ENCODE results near the gene CNGA1.

CNGA1 gene
- total RNA-seq, result 0.04 to 0.10 reads per million in 2 donors

DNA sequence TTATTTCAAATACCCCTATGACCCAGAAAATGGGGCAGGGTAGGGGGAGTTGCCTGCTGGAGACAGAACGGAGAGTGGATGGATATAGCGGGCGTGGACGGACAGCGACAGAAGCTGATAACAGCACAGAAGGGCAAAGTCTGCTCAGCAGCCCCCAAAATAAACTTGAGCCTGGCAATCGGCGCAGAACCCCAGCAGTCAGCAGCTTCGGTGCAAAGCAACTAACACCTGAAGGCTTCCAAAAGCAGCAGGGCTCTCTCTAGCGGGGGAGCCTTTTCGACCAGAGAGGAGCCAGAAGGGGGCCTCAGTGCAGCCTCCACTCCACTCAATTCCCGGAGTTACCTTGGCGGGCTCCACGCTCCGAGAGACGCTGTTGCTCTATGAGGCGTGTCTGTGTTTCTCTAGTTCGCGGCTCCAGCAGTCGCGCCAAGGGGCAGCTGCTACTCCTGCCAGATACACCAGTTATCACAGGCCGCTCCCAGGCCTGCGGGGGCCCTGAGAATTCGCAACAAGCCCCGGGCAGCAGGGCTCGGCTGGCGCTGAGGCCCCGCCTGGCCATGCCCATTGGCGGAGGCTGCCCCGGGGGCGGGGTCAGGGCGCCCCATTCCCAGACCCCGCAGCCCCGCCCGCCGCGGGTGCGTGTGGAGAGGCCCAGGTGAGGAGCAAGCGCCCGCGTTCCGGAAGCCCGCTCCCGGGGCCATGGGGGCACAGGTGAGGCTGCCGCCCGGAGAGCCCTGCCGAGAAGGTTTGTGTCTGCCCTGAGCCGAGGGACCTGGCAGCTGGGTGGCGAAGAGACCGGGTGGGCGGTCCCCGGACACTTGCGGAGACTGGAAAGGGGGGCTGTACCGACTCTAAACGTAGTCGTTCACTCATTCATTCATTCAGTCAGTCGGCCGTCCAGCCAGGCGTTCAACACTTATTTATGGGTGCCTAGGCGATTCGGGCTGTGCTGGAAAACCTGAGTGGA lies at the start of gene CNGA1, which contains the start of gene NIPAL1:
Gene CNGA1, minus strand, starts transcription at position 541 of the 967 bp plus-strand sequence. CDS start 63,992 bp downstream, outside the sequence.
Gene NIPAL1, plus strand, starts transcription at position 632 of the 967 bp plus-strand sequence. Its CDS starts 68 bp downstream, at position 700.
- peak; percentile 53 for DNase-seq

DNA sequence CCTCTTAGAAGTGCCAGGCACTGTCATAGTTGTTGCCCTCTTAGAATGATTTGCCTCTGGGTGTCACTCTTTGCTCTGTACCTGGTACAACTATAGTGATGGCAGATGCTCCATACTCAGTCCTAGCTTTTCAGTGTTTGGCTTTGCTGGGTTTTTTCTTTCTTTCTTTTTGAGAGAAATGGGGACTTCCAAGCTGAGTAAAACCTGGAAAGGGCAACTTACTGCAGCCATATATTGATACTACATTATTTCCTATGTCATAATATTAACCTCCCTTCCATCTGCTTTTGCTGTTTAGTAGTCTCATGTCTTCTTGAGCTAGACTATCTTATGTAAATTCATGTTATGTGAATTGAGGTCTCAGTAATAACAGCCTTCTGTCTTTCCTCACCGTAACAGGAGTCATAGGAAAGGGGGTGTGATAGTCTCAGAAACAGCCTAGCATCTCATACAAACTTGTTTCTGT lies 49.1 kb upstream of the CNGA1 start:
- DNase-seq, result no peak

DNA sequence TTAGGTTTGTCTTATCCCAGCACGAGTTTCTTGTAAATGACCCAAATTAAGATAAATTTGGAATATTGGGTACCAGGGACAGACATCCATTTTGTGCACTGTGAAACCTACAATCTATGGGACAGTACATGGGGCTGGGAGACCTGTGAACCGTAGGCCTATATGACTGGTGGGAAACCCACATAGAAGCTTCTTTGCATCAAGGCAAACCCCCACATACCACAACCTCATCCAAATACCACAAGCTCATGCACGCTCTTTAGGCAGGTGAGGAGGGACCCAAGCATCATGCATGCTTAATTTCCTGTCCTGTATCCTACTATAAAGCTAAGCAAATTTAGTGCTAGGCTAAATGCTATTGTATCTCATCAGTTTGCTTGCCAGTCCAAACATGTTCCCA lies 47.9 kb upstream of the CNGA1 start:
- no peak for DNase-seq

DNA sequence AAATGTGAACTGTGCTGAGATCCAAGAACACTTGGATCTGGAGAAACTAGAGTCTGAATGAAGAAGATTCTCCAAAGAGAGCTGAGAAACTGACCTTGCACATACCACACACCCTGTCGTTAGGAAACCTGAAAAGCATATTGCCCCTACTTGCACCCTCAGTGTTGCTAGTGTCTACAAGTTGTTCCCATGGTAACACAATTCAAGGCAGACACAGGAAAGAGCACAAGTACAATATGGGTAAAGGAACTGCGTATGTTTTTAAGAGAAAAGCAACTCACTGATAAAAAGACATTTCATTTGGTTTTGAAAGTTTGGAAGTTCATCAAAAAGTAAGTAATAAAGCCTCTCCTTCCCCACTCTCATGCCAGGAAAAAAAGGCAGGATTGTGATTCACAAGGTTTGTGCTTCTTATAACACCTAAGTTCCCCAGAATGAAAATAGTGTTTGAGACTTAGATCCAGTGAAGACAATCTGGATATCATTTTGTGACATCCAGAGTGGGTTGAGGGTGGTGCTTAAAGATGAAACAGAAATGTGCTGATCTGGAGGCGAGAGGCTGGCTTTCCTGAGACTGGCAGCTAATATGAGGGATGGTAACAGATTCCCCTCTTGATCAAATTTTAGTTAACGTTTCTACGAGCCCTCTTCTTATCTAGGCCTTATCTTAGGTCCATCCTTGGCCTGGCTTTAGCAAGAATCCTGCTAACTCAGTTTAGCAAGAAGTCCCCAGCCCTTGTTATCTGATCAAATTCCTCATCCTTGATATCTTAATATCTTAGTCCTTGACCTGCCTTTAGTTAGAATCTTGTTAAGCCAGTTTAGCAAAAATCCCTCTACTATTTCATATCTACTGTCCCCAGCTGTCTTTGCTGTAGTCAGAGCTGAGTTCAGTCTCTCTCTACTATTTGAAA lies 42.4 kb upstream of the CNGA1 start:
- no peak for DNase-seq

DNA sequence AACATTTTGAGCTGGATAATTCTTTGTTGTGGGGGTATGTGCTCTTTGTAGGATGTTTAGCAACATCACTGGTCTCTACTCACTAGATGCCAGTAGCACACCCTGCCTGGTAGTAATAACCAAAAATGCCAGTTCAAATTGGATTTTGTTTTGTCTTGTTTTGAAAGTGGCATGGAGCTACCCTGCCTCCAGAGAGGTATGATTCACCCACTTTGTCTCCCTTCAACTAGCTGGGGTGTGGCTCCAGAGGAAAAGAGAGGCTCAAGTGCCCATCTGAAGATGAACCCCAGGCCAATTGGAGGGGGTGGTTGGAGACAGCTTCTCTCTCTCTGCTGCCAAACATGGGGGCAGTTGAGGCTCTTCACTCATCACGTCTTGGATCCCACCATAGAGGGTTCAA lies 34.6 kb upstream of the CNGA1 start:
- DNase-seq, result no peak

DNA sequence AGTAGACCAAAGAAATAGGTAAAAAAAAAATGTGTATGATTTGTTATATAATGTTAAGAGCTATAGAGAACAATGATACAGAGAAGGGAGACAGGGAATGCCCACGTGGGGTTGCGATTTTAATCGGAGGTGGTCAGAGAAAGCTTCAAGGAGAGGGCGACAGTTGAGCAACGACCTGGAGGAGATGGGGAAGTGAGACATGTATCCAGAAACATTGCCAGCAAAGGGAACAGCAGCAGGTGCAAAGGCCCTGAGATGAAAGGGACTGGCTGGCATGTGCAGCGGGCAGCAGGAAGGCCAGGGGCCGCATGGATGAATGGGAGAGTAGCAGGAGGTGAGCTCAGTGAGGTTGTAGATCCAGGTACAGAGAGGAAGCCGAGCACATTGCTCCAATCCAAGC lies 33.0 kb upstream of the CNGA1 start:
- no peak for DNase-seq

DNA sequence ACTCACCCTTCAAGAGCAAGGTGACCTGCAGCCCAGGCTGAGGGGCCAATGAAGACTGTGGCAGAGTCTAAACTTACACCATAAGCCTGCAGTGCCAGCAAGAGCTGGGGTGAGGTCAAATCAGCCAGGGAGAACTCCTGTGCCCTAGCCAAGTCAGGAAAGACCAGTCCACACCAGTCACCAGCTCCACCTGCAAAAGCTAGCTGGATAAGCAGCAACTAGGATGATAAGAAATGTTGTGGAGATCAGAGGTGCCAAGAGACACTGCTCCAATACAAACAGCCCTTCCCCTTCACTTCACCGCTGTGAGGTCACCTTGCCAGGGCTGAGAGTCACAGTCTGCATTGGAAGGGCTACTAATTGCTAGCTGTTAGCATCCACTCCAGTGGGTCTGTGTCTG lies 31.4 kb upstream of the CNGA1 start:
- DNase-seq, result no peak

DNA sequence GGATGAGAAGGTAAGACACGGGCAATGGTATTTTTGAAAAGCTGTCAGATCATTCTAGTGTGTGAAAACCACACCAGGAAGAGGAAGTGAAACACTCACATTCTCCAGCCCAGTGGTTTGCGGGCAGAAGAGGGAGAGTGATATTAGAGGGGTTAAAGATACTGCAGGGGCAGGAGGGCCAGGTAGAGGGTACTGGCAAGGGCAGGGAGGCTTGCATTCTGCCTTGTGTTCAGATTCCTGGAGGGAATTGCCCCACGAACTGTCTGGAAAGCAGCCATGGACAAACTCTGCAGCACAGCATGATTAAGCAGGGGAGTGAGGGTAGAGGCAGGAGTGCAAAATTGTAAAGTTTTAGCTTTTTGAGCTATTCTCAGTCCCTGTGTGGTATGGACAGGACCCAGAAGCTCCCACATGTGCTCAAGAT lies 31.0 kb upstream of the CNGA1 start:
- DNase-seq, result no peak

DNA sequence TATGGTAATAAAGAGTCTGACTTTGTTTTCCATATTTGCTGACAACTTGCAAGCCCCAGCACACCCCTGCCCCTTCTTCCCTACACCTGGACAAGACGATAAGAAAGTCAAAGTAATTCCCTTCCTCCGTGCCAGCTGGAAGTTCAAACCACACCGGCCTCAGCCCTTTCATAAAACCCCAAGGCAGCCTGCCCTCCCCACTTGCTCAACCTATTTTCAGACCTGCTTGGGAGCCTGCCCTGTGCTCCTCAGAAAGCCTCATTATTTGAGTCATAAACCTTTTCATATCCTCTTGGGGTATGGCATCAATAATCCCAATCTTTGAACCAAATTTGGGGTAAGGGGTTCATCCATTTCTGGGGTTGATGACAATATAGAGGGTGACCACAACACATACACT lies 29.6 kb upstream of the CNGA1 start:
- DNase-seq, result no peak

DNA sequence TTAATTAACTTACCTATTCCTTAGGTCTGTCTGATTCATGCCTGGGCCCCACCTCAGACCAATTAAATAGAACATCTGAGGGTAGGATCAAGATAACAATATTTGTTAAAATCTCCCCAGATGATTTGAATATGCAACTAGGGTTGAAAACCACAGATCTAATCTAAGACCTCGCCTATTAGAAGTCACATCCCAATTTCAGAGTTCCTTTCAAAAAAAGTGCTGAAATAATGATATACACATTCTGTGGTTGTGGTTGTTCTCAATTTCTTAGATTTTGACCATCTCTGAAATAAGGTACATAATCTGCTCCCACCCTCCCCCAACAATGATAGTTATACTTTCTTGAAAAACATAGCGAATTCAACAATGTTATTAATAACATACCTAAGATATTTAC lies 27.8 kb upstream of the CNGA1 start:
- no peak for DNase-seq

DNA sequence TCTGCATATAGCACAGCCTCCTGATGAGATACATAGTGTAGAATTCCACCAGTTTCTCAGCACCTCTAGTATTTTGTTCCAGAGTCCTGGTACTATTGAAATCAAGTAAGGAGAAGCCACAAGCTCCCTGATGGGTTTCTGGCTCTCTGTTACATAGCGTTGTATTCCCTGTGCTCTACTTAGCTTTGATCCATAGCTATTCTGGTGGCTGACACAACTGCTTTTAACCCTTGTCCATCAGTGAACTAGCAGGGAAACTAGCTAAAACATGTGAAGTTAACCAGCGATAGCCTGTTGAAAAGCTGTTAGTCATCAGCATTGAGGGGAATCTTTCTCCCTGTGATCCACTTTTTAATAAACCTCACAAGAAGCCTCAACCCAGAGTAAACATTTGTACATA lies 27.0 kb upstream of the CNGA1 start:
- no peak for DNase-seq

DNA sequence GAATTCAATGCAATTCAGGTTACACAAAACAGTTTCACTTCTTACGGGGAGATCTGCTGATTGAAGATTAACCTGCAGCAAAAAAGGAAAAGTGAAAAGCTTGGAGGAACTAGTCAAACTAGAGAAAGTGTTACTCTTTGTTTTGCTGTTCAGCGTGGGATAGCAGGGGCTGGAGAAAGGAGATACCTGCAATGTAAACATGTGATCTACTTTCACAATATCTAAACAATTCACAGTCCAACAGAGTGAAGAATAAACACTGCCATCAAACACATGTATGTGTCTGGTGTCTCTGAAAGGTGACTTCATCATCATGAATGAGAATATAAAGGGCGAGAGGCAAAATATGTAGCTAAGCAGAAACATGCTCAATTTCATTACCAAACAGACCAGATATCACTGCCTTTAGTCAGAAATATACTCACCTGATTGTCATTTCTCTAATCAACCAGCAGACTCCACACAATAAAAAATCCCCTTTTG lies 26.5 kb upstream of the CNGA1 start:
- DNase-seq, result no peak

DNA sequence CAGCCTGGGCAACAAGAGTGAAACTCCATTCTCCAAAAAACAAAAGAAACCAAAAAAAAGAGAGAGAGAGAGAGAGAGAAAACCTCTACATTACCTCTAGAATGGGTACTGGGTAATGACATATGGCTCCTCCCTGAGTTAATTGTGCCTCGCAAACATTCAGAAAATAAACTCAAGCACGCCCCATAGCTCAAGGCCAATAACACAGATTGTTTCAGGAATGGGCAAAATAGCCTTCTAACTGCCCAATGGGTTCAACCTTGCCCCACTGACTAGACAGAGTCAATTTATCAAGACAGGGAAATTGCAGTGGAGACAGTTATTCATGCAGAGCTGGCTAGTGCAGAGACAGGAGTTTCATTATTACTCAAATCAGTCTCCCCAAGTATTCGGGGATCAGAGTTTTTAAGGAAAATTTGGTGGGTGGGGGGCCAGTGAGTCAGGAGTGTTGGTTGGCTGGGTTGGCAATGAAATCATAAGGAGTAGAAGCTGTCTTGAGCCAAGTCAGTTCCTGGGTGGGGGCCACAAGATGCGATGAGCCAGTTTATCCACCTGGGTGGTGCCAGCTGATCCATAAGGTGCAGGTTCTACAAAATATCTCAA lies 25.2 kb upstream of the CNGA1 start:
- DNase-seq, result no peak

DNA sequence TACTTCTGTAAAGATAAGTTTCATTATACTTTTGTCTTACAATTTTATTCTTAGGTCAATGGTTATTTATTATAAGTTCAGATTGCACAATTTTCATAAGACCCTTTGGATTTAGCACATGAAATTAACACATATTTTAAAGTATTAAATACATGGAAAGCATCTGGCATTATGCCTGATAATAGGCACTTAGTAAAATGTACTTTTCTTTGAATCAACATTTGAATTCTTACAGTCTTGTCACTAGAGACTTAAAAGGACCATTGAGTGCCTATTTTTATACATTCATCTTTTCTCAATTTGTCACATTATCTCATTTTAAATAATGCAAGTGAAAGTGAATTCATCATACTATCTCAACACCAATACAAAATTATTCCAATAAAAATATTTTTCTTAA lies 23.1 kb upstream of the CNGA1 start:
- DNase-seq, result no peak

DNA sequence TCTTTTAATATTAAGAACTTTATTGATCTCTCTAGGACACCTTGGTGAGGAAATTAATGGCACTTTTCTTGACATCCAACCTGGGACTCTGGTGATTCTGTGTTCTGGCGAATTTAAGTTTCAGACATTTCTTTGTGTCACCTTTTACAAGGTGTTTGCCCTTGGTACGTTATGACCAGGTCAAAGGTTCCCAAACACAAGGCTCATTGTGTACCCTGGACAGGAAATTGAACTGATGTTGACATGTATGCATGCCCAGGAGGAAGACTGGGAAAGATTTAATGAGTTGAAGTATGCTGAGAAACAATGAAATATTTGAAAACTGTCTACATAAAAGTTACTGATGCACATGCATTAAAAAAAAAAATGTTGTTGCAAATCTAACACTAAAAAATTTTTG lies 22.2 kb upstream of the CNGA1 start:
- DNase-seq, result no peak

DNA sequence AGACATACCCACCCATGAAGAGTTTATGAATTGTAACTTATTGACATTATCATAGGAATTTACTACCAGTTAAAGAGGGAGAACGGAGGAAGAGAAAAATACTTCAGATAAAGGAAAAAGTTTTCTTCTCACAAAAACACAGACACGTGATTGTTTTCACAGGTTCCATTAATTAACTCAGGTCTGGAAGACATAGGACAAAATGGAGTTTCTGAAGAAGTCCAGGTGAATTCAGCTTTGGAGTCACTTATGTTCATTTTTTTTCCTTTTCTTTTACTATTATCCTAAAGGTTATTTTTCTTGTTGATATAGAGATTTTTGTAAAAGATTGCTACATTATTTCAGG lies 20.6 kb upstream of the CNGA1 start:
- no peak for DNase-seq

DNA sequence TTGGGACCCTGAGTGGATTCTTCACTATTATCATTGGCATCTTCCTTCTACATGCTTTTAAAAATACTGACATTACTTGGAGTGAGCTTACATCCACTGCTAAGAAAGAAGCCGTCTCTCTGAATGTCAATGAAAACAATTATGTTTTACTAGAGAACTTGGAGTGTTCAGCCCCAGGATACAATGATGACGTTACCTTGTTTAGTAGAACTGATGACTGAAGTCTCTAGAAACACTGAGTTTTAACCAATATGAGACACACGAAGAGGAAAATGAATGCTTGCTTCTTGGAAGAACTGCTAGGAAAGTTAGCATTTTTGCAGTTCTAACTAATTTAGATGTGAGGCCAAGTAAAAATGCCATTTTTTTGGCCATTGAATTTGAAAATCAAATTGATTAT lies 19.5 kb upstream of the CNGA1 start:
- no peak for DNase-seq

DNA sequence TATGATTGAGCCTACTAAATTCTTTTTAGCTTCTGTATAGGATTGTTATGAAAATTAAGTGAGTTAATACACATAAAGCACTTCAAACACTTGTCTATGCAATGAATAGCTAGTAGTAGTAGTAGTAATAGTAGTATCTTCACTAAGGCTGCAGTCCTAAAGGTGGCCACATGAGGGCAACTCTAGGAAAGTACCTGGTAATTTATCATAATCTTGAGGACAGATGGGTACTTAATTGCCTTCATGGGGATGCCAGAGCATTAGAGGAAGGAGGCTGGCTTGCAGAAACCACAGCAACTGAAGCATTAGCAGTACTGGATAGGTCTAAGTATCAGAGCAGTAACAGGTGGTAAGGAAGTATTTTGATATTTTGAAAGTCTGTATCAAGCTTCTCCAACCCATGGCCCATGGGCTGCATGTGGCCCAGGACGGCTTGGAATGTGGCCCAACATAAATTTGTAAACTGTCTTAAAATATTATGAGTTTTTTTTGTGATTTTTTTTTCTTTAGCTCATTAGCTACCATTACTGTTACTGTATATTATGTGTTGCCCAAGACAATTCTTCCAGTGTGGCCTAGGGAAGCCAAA lies 17.4 kb upstream of the CNGA1 start:
- DNase-seq, result no peak

DNA sequence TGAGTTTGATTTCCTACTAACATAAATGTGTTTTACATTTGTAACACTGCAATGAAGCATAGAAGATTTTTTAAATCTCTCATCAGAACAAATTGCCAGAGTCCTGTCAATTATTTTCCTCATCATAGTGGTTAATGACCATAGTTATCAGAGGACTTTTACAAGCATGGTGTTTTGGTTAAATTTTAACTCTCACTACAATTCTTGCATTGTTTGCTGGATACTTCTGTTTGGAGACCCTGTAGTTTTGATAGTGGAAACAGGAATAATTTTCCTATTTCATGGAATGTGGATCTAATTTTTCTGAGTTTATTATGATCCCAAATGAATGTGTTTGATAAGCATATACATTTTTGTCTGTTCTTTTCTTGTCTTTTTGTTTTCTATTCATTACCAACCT lies 16.9 kb upstream of the CNGA1 start:
- DNase-seq, result no peak

DNA sequence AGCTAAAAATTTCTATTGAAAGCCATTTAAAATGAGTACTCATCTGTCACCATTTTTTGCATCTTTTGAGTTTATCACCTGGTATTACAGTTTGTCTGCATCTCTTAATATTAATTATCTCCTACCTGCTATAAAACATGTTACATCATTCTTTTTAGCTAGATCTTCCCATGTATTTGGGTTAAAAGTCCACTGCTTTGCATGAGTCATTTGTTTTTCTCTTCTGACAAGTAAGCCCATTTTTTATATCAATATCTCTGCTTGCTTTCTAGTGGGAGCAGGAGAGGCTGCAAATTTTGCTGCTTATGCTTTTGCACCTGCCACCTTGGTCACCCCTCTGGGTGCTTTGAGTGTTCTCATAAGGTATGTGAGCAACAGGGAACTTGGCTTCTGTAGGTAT lies 16.2 kb upstream of the CNGA1 start:
- DNase-seq, result no peak

DNA sequence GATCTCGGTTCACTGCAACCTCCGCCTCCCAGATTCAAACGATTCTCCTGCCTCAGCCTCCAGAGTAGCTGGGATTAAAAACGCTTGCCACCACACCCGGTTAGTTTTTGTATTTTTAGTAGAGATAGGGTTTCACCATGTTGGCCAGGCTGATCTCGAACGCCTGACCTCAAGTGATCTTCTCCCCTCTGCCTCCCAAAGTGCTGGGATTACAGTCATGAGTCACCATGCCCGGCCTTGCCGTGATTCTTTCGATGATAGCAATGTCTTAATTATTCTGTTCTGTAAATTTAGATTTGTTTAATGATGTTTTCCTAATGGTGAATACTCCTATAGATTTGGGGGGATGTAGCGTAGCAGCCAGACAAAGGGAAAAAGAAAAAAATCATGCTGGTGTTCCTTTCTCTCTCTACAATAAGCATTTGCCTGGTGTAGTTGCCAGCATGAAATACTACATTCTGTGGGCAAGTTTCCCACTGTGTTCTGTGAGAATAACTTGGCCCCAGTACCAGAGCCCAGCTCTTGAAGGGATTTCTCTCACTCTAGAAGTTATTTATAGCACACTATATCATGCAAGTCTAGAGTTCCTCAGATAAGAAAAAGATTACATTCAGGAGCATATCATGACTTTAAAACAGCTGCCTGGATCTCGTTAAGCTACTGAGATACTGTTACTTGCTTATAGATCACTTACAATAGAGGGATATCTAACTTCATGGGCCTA lies 15.5 kb upstream of the CNGA1 start:
- no peak for DNase-seq

DNA sequence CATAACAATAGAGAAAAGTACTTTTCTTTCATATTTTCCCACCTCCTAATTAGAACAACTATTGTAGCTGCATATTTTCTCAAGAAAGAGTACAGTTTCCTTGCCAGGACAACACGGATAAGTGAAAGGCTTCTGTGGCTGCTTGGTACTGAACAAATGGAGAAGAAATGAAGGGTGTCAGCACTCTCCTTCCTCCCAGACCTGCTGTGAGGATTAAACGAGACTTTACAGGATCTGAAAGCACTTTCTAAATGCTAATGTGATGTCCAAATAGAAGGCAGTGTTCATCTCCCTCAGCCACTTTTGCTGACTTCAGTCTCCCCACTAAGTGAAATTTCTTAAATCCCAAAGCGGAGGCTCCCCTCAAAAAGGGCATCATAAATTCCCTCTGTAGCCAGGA lies 14.0 kb upstream of the CNGA1 start:
- DNase-seq, result no peak
